ENCODE results near the gene MORC2. TPM values are rescaled to one million over a fixed set of nuclear protein-coding genes. Genes with fewer than 3 reads are reported as not detected.
A peak's percentile ranks its signal among the peaks of the same experiment; 100 is the strongest.

Gene MORC2
- total and polyA plus RNA-seq, 10 of the 15 experiments (the other 5 are each of a cell fraction or from before 2014, with no cell fraction given): 1.7 to 16.3 (median 9.0) TPM

- TF ChIP-seq, protein P1, sequence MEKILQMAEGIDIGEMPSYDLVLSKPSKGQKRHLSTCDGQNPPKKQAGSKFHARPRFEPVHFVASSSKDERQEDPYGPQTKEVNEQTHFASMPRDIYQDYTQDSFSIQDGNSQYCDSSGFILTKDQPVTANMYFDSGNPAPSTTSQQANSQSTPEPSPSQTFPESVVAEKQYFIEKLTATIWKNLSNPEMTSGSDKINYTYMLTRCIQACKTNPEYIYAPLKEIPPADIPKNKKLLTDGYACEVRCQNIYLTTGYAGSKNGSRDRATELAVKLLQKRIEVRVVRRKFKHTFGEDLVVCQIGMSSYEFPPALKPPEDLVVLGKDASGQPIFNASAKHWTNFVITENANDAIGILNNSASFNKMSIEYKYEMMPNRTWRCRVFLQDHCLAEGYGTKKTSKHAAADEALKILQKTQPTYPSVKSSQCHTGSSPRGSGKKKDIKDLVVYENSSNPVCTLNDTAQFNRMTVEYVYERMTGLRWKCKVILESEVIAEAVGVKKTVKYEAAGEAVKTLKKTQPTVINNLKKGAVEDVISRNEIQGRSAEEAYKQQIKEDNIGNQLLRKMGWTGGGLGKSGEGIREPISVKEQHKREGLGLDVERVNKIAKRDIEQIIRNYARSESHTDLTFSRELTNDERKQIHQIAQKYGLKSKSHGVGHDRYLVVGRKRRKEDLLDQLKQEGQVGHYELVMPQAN (conservative IDR thresholded peaks at IDR 0.05): no peak
- TF ChIP-seq POU2F2 (IDR thresholded peaks at IDR 0.05; ENCODE audit: borderline replicate concordance, low read depth, low read length) (no peak), HCFC1 (IDR thresholded peaks at IDR 0.05; ENCODE audit: low read length) (peak; percentile 69), SREBF1 (IDR thresholded peaks at IDR 0.05; ENCODE audit: low read length) (no peak), SUPT20H (IDR thresholded peaks at IDR 0.05; ENCODE audit: borderline replicate concordance, control insufficient read depth, low read depth, low read length) (no peak), PAX8 (IDR thresholded peaks at IDR 0.05) (no peak), PML (IDR thresholded peaks at IDR 0.05; ENCODE audit: low read length) (no peak), TBL1XR1 (IDR thresholded peaks at IDR 0.05; ENCODE audit: low read depth, low read length) (no peak), EP300 (IDR thresholded peaks at IDR 0.05; ENCODE audit: borderline replicate concordance in 1 of 2, control insufficient read depth in 1 of 2, low read depth in 2 of 2, low read length in 2 of 2) (no peak), DPF2 (IDR thresholded peaks at IDR 0.05) (0 out of 2 replicates have a peak, but pooled peaks have one; percentile 31), NR2C2 (IDR thresholded peaks at IDR 0.05; ENCODE audit: borderline replicate concordance, control insufficient read depth, insufficient read length, low read depth) (peak; percentile 85), SMARCA5 (IDR thresholded peaks at IDR 0.05) (no peak; the same call in 1 of the 2 replicates), BRCA1 (IDR thresholded peaks at IDR 0.05; ENCODE audit: low read depth, low read length) (no peak), REST (IDR thresholded peaks at IDR 0.05; ENCODE audit: low read depth, low read length) (no peak), LARP7 (IDR thresholded peaks at IDR 0.05) (peak; percentile 64), CBX3 (IDR thresholded peaks at IDR 0.05; ENCODE audit: borderline replicate concordance, low read depth) (no peak), CREM (IDR thresholded peaks at IDR 0.05; ENCODE audit: low read depth) (peak; percentile 44), USF2 (IDR thresholded peaks at IDR 0.05; ENCODE audit: borderline replicate concordance, low read depth, low read length) (peak; percentile 99), JUND (IDR thresholded peaks at IDR 0.05; ENCODE audit: low read depth, low read length) (no peak), RAD51 (IDR thresholded peaks at IDR 0.05) (peak; percentile 100), MLLT1 (IDR thresholded peaks at IDR 0.05) (peak; percentile 100), ZSCAN29 (IDR thresholded peaks at IDR 0.05) (no peak), MTA2 (IDR thresholded peaks at IDR 0.05; ENCODE audit: low read depth) (no peak), FOS (IDR thresholded peaks at IDR 0.05; ENCODE audit: borderline replicate concordance, extremely low read depth, insufficient read length) (peak; percentile 44), TCF12 (IDR thresholded peaks at IDR 0.05; ENCODE audit: low read depth, low read length) (no peak; the same call in 1 of the 2 replicates)
These were observed 454 bp upstream of the MORC2 start, which contains the start of gene TUG1 (continued) for GRCh38 chr22:30968924-30969531.

All from GM12878 (cell line).